NCI-H2081 treated with DMSO at 0.1 percent for 48 hours (cell line): ENCODE results near the gene BRWD1.

ENCODE experiments used
- DNase-seq: peaks from one replicate; lab custom pipeline; 2025; lab: John Stamatoyannopoulos, UW

Gene BRWD1

GRCh38 chr21:39313571-39314142, at the start of gene BRWD1:
TSS of gene BRWD1 (minus strand) at chr21:39313632. CDS start at chr21:39313491, 141 bp downstream.
- no peak for DNase-seq

DNA sequence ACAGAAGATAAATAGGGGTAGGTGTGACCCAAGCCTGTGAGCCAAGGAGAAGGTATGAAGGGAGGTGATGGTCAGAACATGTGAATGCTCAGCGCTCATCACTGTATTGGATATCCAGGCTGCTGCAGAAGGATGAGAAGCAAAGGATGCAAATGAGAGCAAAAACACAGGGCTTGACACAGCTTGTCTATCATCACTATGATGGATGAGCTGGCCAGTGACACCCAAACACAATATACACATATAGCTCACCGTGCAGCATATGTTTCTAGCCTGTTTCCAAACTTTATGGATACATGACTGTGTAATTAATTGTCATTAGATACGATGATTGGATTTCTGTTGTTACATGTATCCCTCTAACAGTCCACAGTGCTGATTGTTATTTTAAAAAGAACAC, 49.3 kb upstream of the BRWD1 start:
- no peak for DNase-seq

DNA sequence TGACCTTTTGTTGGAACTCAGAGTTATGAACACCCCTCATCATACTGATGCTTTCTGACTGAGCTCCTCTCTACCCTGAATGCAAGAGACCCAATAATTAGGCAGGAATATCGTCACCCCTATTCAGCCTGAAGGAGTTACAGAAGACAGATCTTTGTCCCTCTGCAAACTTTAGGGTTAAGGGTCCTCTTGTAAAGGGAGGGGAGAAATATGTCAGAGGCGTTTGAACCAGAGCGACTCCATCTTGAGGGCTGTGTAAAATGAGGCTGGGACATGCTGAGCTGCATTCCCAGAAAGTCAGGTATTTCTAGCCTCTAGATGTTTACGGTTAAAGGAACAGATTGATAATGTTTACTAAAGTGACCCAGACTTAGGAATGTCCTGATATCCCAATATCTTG, 46.0 kb upstream of the BRWD1 start:
- DNase-seq, result no peak

DNA sequence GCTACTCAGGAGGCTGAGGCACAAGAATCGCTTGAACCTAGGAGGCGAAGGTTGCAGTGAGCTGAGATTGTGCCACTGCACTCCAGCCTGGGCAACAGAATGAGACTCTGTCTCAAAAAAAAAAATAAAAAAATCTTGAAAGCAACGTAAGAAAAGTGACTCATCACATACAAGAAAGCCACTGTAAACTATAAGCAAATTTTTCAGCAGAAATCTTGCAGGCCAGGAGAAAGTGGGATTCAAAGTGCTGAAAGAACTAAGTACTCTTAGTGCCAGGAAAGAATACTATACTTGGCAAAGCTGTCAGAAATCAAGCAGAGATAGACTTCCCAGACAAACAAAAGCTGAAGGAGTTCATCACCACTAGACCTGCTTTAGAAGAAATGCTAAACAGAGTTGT, 39.9 kb upstream of the BRWD1 start:
- DNase-seq, result no peak

DNA sequence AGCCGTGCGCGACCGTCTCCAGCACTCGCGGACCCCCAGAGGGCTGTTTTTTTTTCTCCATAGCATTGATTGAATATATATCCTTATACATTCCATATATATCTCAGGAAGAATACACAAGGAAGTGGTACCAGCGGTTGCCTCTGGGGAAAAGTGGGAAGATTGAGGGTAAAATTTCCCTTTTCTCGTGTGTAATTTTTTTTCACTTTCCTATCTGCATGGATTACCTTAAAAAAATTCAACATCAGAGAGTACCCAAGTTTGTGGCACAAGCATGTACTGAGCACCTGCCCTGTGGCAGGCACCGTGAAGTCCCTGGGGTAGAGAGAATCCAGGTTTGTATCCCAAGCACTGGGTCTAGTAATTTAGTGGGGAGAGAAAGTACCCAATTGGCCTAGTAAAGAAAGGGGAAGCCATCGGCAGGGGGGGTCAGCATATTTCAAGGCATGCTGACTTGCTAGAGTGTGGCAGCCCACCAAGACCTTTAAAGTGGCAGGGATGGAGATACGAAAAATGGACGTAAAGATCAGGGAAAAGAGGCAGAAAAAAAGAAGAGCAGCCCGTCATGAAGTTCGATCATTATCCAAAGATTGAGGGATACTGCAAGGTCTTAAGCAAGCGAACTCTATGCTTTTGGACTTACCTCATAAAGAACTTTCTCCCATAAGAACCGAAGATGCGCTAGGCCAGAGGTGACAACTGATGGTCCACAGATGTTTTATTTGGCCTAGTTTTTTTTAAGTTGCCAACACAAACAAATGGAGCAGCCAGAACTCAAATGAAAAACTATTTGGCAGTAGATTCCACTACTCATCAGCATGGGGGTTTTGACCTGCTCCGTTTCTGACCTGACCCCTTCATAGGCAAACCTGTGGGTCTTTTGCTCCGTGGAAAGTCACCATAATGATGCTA, 36.9 kb upstream of the BRWD1 start:
- DNase-seq, result no peak

DNA sequence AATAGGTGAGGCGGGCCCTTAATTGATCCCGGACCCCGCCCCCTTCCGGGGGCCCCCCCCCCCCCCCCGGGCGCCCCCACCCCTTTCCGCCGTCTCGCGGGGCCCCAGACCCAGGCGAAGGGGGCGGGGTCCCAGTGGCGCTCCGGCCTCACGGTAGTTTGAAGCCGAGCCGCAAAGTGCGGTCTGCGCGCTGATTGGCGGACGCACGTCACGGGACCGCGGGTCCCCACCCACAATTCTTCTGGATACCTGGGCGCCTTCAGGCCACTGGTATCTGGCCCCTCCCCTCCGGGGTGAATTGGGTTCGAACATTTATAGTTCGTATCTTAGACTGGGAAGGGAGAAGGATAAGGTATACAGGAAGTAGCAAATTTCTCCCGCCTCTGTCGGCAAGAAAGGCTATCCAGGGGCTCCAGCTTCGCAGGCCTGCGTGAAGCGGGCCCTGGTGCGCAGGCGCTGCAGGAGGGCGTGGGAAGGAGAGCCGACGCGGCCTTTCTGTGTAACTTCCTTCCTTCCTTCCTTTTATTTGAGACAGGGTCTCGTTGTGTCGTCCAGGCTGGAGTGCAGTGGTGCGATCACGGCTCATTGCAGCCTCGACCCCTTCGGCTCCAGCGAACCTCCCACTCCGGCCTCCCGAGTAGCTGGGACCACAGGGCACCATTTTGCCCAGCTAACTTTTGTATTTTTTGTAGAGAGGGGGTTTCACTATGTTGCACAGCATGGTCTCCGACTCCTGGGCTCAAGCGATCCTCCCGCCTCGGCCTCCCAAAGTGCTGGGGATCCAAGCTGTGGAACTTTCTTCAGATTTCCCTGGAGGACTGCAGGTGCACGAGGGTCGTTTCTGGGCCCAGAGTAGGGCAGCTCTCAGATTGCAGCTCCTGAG, 36.0 kb upstream of the BRWD1 start:
- DNase-seq, result peak; percentile 59

DNA sequence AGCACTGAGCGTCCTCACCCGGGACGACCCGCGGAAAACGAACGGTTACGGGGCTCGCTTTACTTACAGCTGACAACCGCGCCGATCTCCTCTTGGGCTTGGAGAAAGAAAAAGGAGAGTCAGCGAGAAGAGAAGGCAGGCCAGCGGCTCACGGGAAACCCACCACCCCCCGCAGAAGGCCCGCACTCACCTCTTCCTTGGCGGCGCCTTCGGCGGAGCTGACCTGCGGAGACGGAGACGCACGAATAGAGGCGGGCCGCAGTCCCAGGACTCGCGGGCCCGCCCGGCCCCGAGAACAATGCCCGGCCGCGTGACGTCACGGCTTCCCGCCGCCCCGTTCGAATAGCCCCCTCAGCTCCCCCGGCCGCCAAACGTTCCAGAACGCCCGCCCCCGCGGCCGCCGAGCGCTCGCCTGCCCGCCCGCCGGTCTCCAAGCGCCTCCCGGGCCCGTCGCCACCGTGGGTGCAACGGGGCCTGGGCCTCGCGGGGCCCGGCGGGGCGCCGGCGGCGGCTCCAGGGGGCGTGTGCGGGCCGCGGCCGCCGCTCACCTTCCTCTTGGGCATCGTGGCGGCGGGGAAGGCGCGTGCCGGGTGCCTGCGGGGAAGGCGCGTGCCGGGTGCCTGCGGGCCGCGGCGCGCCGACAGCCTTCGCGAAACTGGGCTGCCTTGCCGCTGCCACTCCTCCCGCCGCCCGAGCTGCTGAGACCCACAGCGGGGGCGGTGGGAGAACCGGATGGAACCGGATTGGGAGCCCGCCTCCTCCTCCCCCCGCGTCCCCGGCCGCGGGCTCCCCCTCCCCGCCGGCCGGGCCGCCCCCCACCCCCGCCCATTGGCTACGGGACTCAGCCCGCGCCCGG, 35.2 kb upstream of the BRWD1 start, which contains the start of gene HMGN1:
Gene HMGN1, minus strand, starts transcription at position 734 of the 856 bp plus-strand sequence. Its CDS starts 171 bp downstream, at position 563.
- DNase-seq, result peak; percentile 1

- no peak for DNase-seq
These were observed 34.6 kb upstream of the BRWD1 start for GRCh38 chr21:39348040-39348354.

- DNase-seq, result no peak
These were observed 34.1 kb upstream of the BRWD1 start for GRCh38 chr21:39347537-39347936.

GRCh38 chr21:39346671-39347331, 33.4 kb upstream of the BRWD1 start:
- no peak for DNase-seq

- DNase-seq, result no peak
These were observed 32.8 kb upstream of the BRWD1 start for GRCh38 chr21:39346206-39346605.

- DNase-seq, result no peak
These were observed 32.0 kb upstream of the BRWD1 start for GRCh38 chr21:39345440-39345839.

DNA sequence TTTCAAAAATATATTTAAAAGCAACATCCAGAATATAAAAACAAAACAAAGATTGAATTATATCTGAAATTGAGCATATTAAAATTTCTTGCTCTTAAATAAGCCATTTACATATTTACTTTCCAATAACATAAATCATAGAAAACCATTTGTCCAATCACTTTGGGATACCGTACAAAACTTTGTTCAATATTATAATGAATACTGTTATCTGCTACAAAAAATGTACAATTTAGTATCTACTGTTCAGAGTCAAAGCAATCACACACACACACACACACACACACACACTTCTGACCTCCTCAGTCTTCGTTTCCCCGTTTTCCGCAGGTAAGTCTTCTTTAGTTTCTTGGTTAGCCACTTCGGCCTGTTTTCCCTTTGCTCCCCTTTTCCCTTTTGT, 31.4 kb upstream of the BRWD1 start:
- DNase-seq, result no peak

DNA sequence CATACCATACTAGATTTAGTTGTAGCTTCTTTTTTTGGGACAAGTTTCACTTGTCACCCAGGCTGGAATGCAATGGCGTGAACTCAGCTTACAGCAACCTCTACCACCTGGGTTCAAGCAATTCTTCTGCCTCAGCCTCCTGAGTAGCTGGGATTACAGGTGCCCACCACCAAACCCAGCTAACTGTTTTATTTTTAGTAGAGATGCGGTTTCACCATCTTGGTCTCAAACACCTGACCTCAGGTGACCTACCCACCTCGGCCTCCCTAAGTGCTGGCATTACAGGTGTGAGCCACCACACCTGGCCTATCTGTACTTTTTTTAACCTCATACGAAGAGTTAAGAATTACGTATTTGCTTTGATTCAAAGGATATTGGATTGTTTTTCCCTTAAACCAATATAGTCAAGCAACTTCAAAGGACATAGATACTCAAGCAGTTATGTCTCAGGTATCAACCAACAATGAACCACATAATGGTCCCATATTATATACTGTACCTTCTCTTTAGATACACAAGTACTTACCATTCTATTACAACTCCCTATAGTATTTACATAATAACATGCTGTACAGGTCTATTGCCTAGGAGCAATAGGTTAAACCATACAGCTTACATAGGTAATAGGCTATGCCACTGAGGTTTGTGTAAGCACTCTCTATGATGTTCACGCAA, 28.0 kb upstream of the BRWD1 start:
- DNase-seq, result no peak

DNA sequence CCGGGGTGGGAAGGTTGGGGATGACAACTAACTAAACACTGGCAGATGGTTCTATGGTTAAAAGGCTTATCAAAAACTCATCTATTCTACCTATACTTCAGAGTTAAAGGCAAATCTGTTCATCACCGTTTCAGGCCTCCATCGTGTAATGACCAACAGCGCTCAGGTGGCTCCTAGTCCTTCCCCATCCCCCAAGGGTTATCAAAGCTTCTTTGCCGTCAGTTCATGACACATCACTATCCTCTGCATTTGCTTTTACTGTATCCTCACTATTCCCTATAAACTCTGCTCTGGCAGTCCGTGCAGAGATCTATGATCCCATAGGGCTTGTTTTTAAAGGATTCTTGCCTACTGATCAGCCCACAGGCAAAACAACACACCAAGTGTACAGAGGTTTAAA, 27.3 kb upstream of the BRWD1 start:
- no peak for DNase-seq

DNA sequence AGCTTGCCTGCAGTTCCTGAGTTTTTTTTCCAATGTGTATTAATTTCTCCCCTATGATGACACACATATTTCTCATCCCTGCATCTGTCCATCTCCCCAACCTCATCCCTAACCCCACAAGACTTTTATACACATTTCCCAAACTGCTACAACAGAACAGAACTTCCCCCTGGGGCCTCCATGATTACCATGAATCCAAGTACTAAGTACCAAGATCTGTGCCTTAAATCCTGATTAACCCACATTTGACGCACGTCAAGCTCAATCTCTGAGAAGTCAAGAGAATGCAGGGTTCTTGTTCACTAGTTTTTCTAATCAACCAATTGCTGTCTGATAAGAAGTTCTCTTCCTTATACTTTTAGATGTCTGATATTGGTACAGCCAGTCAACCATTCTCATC, 25.8 kb upstream of the BRWD1 start:
- DNase-seq, result no peak

DNA sequence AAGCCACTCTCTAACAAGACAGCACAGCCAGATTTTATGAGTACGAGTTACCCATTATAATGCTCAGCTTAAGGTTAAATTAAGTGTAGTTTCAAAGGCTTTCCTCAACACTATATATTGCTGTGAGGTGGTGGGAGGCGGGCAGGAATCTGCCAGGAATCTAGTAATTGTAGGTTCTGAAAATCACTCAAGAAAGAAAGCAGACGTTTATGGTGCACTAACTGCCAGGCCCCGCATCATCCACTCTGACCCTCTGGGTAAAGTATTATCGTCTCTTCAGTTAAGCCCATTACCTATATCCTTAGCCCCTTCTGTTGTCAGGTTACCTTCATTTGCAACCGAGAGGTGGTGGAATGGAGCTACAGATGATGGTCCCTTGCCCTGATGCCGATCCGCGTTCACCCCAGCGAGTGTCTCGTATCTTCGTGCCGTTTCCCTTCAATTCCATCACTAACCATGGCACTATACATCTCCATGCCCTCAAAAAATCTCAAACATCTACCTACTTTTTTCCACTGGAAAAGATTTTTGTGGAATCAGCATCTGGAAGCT, 23.1 kb upstream of the BRWD1 start:
- no peak for DNase-seq

- no peak for DNase-seq
These were observed 21.2 kb upstream of the BRWD1 start for GRCh38 chr21:39334611-39335010.

DNA sequence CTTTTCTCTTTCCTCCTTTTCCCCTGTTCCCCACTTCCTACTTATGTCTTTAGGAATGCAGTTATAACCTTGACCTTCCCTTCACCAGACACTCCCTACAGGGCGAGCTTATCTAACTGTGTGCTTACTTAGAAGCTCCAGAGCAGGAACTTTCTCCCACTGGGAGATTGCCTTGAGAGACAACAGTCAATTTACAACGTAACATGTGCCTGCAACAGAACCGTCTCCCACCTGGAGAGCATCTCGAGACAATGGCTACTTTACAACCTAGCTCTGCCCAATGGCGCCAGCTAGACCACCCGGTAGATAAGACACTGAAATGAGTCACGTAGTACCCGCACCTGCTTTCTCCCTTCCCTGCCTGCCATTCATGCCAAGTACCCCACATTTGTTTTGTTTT, 18.7 kb upstream of the BRWD1 start:
- DNase-seq, result no peak

GRCh38 chr21:39330001-39330400, 16.6 kb upstream of the BRWD1 start:
- DNase-seq, result no peak
